Measurements from ENCODE around the gene METRN. TPM values are rescaled to one million over a fixed set of nuclear protein-coding genes. Genes with fewer than 3 reads are reported as not detected.

The METRN gene
- total and polyA plus RNA-seq, 2 of the 4 experiments (the other 2 are of a cell fraction), result 6.1 to 48.2 TPM

GRCh38 chr16:704047-704446 is 10.9 kb upstream of the METRN start:
- H3K4me3 ChIP-seq (ENCODE audit: insufficient read depth, low read depth, low read length), result no peak overlapping the region
- no peak overlapping the region for H2AFZ ChIP-seq (replicated peaks; ENCODE audit: low read length, poor library complexity)
- no peaks in the 10 kb centered on the region for H3K4me1 ChIP-seq (ENCODE audit: control insufficient read depth, insufficient read depth, low read length)
- ChIA-PET CTCF (no interaction called here), POLR2A (ENCODE audit: unreplicated experiment) (no interaction called here)
- no peak overlapping the region for H3K14ac ChIP-seq (replicated peaks; ENCODE audit: low read depth, low read length)
- H3K9me3 ChIP-seq (ENCODE audit: control insufficient read depth, insufficient read depth, low read length), result no peaks in the 10 kb centered on the region
- H3K18ac ChIP-seq (ENCODE audit: low read depth, low read length), result no peak overlapping the region
- no CpG with 5 or more reads among the region's 7 CpGs for WGBS, 2 experiments (ENCODE audit: extremely low coverage in 2 of 2, insufficient read length in 1 of 2)
- in situ Hi-C loops (cut with MboI; ENCODE audit: low sequenced_read_pairs), result loop anchor here (25.0 kb wide), 1 partner anchor 358 kb away; the partner anchor contains the start of gene SSTR5
- H2BK15ac ChIP-seq (ENCODE audit: low read depth, low read length), result no peak overlapping the region
- no peak overlapping the region for H4K91ac ChIP-seq (ENCODE audit: insufficient read depth, low read depth, low read length)
- no peak overlapping the region for H3K4ac ChIP-seq (ENCODE audit: low read depth, low read length)
- no peak overlapping the region for H4K8ac ChIP-seq (ENCODE audit: low read depth in 2 of 2, low read length in 2 of 2)
- H2BK5ac ChIP-seq (ENCODE audit: low read depth, low read length, poor library complexity, severe bottlenecking), result no peak overlapping the region
- BruUV-seq (replicated peaks), result no TSS peak
- no peak overlapping the region for H3K4me2 ChIP-seq (ENCODE audit: low read depth, low read length)
- H2BK120ac ChIP-seq (ENCODE audit: low read depth, low read length), result no peak overlapping the region
- no peaks in the 10 kb centered on the region for H3K36me3 ChIP-seq (ENCODE audit: control insufficient read depth, insufficient read depth, low read length)
- no peak overlapping the region for H4K5ac ChIP-seq (ENCODE audit: low read depth, low read length)
- dilution Hi-C loops (cut with HindIII; ENCODE audit: low sequenced_read_pairs, unreplicated experiment), result no loop called here
- no peak overlapping the region for H3K23ac ChIP-seq (ENCODE audit: low read depth, low read length)
- peaks cover 76% of the 10 kb centered on the region for H3K27me3 ChIP-seq (ENCODE audit: control insufficient read depth, insufficient read depth, low read length)
- H4K20me1 ChIP-seq (ENCODE audit: insufficient read depth, low read length), result peaks cover 14% of the 10 kb centered on the region
- ATAC-seq (ENCODE audit: low read depth) (no peak), DNase-seq (no peak)
- H3K79me1 ChIP-seq (ENCODE audit: low read depth in 1 of 2, low read length in 2 of 2), result no peaks in the 10 kb centered on the region
- H2BK20ac ChIP-seq (ENCODE audit: low read depth, low read length), result no peak overlapping the region
- H3K27ac ChIP-seq (ENCODE audit: insufficient read depth, low read length), result no peak overlapping the region
- H2AK9ac ChIP-seq (replicated peaks; ENCODE audit: low read depth, low read length, poor library complexity), result no peak overlapping the region
- no peak overlapping the region for H2AK5ac ChIP-seq (ENCODE audit: low read depth, low read length)
- H3K9ac ChIP-seq (ENCODE audit: low read depth, low read length), result no peak overlapping the region
- H3K9me1 ChIP-seq (ENCODE audit: insufficient read depth, low read length), result no peaks in the 10 kb centered on the region
- H3K56ac ChIP-seq (ENCODE audit: extremely low read depth, insufficient read depth, low read length), result no peak overlapping the region
- TF ChIP-seq FOS (IDR thresholded peaks at IDR 0.05; ENCODE audit: low read depth, low read length) (no peak), NFE2L2 (IDR thresholded peaks at IDR 0.05; ENCODE audit: low read depth, low read length) (no peak), MAFK (IDR thresholded peaks at IDR 0.05; ENCODE audit: low read depth, low read length) (no peak), CTCF (conservative IDR thresholded peaks at IDR 0.05; ENCODE audit: low read depth, low read length) (no peak), MAZ (IDR thresholded peaks at IDR 0.05; ENCODE audit: borderline replicate concordance, low read depth, low read length) (no peak), USF2 (IDR thresholded peaks at IDR 0.05; ENCODE audit: low read depth, low read length) (no peak), SMC3 (IDR thresholded peaks at IDR 0.05; ENCODE audit: low read depth, low read length) (no peak), RFX5 (IDR thresholded peaks at IDR 0.05; ENCODE audit: low read depth, low read length) (no peak), ELK1 (IDR thresholded peaks at IDR 0.05; ENCODE audit: borderline replicate concordance, low read depth, low read length) (no peak), POLR2A (IDR thresholded peaks at IDR 0.05; ENCODE audit: low read depth, low read length) (no peak), MXI1 (IDR thresholded peaks at IDR 0.05; ENCODE audit: borderline replicate concordance, low read depth, low read length) (no peak), RCOR1 (IDR thresholded peaks at IDR 0.05; ENCODE audit: insufficient replicate concordance, low read length) (no peak), BHLHE40 (IDR thresholded peaks at IDR 0.05; ENCODE audit: low read depth, low read length) (no peak)
- intact Hi-C loops (cut with micrococcal nuclease), result no loop called here
